GM04504 (cell line): ENCODE results near the gene CDH1.

Source experiments
- DNase-seq: peaks from one replicate; pipeline ENCODE4 v3.0.0-alpha.2; 2012; ENCODE audit warnings: low read depth

CDH1 gene

DNA sequence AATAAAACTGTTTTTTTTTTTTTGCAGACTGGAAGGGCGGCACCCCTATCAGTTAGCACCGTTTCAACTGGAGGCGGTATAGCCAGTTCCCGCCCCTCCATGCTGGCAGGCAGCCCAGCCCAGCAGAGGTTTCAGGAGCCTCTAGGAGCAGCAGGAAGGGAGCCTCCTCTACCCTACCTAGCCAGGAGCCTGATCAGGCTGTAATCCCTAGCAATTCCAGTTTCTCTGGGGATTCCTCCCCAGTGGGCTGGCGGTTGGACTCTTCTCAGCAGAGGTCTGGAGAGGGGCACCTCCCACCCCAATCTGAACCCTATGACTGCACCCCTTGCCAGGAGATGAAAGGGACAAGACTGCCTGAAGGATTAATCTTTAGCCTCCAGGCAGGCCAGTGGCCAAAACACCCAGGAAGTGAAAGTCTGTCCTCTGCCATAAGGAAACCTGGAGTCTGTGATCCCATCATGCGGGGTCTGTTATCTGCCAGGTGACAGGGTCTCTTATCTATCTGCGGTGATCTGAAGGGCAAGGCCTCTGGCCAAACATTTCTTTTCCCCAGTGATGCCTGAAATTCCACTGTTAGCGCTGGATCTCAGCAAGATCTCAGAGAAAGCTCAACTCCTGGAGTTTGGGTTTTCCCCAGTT is 4.9 kb upstream of the CDH1 start:
- DNase-seq: no peak

- no peak for DNase-seq
Measured at GRCh38 chr16:68732741-68733399, 4.2 kb upstream of the CDH1 start.

GRCh38 chr16:68733570-68733969 is 3.5 kb upstream of the CDH1 start:
- no peak for DNase-seq

DNA sequence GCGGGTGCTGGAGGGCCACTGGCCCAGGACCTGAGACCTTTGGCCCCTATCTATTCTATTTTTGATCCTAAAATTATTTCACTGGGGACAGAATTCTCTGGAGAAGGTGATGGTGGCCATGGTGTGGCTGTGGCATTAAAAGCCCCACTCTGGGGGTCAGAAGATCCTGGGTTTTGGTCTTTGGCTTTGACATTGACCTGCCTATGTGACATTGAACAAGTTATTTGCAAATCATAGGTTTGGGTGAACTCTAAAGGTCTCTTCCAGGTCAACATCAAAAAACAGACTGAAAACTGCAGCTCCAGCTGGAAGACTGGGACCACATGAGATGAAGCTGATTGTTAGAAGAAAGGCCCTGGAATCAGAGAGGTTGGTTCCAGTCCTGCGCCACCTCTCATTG is 2.3 kb upstream of the CDH1 start:
- DNase-seq: no peak

DNA sequence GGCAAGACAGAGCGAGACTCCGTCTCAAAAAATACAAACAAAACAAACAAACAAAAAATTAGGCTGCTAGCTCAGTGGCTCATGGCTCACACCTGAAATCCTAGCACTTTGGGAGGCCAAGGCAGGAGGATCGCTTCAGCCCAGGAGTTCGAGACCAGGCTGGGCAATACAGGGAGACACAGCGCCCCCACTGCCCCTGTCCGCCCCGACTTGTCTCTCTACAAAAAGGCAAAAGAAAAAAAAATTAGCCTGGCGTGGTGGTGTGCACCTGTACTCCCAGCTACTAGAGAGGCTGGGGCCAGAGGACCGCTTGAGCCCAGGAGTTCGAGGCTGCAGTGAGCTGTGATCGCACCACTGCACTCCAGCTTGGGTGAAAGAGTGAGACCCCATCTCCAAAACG is 531 bp upstream of the CDH1 start:
- no peak for DNase-seq

DNA sequence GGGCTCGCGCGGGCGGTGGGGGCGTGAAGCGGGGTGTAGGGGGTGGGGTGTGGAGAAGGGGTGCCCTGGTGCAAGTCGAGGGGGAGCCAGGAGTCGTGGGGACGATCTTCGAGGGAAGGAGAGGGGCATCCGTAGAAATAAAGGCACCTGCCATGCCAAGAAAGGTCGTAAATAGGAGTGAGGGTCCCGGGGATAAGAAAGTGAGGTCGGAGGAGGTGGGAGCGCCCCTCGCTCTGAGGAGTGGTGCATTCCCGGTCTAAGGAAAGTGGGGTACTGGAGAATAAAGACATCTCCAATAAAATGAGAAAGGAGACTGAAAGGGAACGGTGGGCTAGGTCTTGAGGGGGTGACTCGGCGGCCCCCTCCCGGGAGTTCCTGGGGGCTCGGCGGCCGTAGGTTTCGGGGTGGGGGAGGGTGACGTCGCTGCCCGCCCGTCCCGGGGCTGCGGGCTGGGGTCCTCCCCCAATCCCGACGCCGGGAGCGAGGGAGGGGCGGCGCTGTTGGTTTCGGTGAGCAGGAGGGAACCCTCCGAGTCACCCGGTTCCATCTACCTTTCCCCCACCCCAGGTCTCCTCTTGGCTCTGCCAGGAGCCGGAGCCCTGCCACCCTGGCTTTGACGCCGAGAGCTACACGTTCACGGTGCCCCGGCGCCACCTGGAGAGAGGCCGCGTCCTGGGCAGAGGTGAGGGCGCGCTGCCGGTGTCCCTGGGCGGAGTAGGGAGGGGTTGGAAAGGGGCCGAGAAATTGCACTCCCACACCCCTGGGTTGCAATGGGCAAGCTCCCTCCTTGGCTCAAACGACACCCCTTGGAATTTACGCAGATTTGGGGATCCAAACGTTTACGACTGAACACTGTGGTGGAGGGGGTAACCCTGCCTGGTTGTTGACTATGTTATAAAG is 888 bp downstream of the CDH1 start:
- no peak for DNase-seq

DNA sequence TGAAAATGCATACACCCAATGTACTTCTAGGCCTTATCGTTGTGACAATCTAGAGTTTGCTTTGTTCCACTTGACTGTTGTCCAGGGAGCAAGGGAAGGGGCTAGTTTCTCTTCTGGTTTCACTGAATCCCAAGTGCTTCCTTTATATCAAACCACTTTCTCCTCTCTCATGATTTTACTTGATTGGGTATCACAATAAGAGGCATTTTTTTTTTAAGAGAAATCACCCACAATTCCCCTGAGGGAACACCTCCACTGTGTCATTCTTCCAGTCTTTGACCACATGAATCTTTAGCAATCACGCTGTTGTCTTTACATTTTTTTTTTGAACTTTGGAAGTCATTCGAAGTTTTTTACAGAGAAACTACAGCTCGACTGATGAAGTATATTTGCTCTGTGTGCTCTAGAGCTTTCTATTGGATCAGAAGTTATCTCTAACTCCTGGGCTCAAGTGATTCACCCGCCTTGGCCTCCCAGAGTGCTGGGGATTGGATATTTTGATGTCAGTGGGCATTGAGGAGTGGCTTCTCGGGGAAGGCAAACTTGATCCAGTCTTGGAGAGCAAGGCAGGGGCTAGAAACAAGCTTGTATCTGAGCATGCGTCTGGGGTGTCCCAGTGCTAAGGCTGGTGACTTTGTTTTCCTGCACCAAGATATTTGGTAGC is 3.0 kb downstream of the CDH1 start:
- DNase-seq: no peak

- no peak for DNase-seq
Measured at GRCh38 chr16:68740628-68741346, 3.7 kb downstream of the CDH1 start.

DNA sequence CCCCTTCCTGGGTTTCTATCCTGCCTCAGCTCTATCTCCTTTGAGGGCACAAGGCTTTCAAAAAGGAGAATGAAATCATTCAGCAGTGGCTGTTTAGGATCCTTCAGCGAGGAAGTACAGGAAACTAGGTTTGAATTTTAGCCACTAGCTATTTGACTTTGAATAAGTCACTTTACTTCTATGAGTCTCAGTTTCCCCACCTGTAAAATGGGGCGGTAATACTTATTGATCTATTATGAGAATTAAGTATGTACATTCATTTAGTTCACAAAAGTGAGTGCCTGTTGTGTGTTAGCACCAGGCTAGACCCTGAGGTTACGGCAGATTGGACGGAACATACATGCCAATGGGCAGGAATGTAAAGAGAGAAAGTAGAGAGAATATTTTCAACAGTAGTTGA is 6.6 kb downstream of the CDH1 start:
- no peak for DNase-seq

DNA sequence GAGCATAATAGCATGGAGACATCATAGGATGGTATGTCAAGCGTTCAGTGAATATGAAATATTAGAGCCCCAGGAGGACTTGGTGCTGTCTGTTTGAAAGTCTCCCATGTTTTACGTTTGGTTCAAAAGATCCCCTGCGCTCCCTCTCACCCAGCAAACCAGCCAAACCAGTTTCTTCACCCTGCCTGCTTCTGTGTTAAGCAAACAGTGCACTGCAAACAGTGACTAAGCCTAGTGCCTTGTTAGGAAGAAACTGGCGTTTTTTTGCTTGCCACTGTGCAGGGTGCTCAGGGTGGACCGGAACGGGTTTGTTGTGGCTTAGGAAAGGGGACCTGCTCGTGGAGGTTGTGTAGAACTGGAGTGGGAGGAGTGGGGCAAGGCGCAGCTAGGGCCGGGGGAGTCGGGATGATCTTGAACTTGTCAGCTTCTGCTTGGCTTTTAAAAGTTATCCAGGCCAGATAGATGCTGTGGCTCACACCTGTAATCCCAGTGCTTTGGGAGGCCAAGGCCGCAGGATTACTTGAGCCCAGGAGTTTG is 7.7 kb downstream of the CDH1 start:
- no peak for DNase-seq

DNA sequence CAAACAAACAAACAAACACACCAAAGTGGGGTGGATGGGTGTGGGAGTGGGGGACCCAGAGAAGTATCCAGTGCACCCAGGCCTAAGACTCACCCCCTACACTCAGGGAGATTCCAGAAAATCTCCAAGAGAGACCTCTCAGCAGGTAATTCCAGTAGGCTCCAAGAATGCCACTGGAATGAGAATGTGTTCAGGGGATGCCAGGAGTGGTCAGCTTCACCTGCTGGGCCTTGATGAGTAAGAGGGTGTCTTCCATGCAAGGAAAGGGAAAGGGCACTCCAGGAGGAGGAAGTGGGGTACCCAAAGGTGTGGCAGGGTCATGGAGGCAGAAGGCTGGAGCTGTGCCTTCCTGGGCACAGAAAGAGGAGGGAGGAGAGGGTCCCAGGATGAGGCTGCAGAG is 9.9 kb downstream of the CDH1 start:
- DNase-seq: no peak

- no peak for DNase-seq
Measured at GRCh38 chr16:68749432-68749831, 12.3 kb downstream of the CDH1 start.

DNA sequence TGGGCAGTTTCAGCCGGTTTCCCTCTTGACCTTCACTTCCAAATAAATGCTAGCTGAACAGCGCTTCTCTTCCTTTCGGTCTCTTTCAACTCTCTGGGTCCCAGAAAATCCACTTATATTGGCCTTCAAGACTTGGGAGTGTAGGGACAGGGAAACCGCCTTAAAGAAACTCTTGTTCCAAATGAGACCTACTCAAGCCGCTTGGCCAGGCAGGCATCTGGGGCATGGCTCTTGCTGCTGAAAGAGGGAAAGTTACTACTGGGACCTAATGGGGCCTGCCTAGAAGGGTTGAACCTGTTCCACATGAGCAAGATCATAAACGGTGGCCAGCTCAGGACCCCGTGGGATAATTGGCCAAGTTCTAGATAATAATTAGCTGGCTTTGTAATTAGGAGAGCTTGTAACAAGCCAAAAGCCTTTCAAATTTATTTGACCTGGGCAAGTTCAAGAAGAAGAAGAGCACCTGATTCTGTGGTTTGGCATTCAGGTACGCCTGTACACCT is 13.2 kb downstream of the CDH1 start:
- DNase-seq: no peak

DNA sequence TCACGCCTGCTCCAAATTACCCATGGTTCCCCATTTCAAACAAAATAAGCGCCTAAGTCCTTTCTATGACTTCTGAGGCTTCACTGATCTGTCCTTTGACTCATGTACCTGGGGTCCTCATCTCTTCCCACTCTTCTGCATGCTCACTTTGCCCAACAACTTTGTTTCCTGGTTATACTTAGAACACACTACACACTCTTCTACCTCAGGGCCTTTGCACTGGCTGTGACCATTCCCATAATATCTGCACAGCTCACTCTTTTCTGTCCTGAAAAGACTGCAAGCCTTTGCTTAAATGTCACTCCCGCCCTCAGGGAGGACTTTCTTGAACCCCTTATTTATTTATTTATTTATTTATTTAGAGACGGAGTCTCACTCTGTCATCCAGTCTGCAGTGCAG is 14.1 kb downstream of the CDH1 start:
- no peak for DNase-seq

GRCh38 chr16:68752602-68753001 is 15.5 kb downstream of the CDH1 start:
- DNase-seq: no peak

- no peak for DNase-seq
Measured at GRCh38 chr16:68754084-68754792, 17.1 kb downstream of the CDH1 start.

- no peak for DNase-seq
Measured at GRCh38 chr16:68756239-68756915, 19.3 kb downstream of the CDH1 start.

DNA sequence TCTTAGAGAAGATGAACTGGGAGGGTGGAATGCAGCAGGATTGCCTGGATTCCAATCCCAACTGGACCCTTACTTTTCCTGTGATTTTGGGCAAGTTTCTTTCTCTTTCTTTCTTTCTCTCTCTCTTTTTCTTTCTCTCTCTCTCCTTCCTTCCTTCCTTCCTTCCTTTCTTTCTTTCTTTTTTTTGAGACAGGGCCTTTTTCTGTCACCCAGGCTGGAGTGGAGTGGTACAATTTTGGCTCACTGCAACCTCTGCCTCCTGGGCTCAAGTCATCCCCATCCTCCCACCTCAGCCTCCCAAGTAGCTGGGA is 20.5 kb downstream of the CDH1 start:
- DNase-seq: no peak

DNA sequence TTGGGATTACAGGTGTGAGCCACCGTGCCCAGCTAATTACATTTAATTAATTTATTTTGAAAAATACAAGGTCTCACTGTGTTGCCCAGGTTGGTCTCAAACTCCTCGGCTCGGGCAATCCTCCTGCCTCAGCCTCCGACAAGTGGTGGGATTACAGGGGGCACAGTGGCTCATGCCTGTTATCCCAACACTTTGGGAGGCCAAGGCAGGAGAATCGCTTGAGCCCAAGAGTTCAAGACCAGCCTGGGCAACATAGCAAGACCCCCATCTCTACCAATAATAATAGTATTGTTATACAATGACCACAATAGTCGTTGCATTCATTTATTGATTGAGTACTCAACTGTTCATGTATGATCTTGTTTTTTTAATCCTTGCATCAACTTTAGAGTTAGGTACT is 22.0 kb downstream of the CDH1 start:
- DNase-seq: no peak

GRCh38 chr16:68760671-68761275 is 23.7 kb downstream of the CDH1 start:
- no peak for DNase-seq
